GM19455 (cell line): ENCODE data around the gene MYT1.
A peak's percentile ranks its signal among the peaks of the same experiment; 100 is the strongest.
"Not testable (repeated sequence)": the region's sequence is repeated elsewhere in the genome, so short reads cannot be mapped to it uniquely, and the experiment has no call there.

Source experiments
- ATAC-seq: cut with Tn5 transposase; IDR thresholded peaks from one replicate; pipeline ENCODE4 v1.9.1; 2021; ENCODE audit not compliant: unreplicated experiment

Gene MYT1

GRCh38 chr20:64258071-64258823, 94.0 kb downstream of the MYT1 start:
- ATAC-seq: no peak

GRCh38 chr20:64260239-64260638, 96.0 kb downstream of the MYT1 start:
- ATAC-seq: no peak

- ATAC-seq: no peak
Measured at GRCh38 chr20:64261138-64261537, 96.9 kb downstream of the MYT1 start.

GRCh38 chr20:64264091-64264490, 99.8 kb downstream of the MYT1 start:
- no peak for ATAC-seq

GRCh38 chr20:64265201-64265600, 100.9 kb downstream of the MYT1 start:
- no peak for ATAC-seq

GRCh38 chr20:64266988-64267387, 102.7 kb downstream of the MYT1 start:
- ATAC-seq: no peak

GRCh38 chr20:64268174-64268573, 103.9 kb downstream of the MYT1 start:
- ATAC-seq: no peak

- ATAC-seq: no peak
Measured at GRCh38 chr20:64269604-64270411, 105.6 kb downstream of the MYT1 start.

- ATAC-seq: no peak
Measured at GRCh38 chr20:64271636-64272035, 107.4 kb downstream of the MYT1 start.

GRCh38 chr20:64273109-64273508, 108.9 kb downstream of the MYT1 start:
- ATAC-seq: no peak

GRCh38 chr20:64276817-64277216, 112.6 kb downstream of the MYT1 start:
- ATAC-seq: no peak

- no peak for ATAC-seq
Measured at GRCh38 chr20:64277571-64278316, 113.5 kb downstream of the MYT1 start.

GRCh38 chr20:64278317-64278681, 114.0 kb downstream of the MYT1 start:
- ATAC-seq: no peak

GRCh38 chr20:64279826-64280459, 115.7 kb downstream of the MYT1 start:
- no peak for ATAC-seq

- no peak for ATAC-seq
Measured at GRCh38 chr20:64280460-64280843, 116.2 kb downstream of the MYT1 start.

- no peak for ATAC-seq
Measured at GRCh38 chr20:64283646-64284045, 119.4 kb downstream of the MYT1 start.

- ATAC-seq: peak; percentile 92
Measured at GRCh38 chr20:64285579-64286446, 121.6 kb downstream of the MYT1 start.

- not testable (repeated sequence) for ATAC-seq
Measured at GRCh38 chr20:64286447-64287263, 122.4 kb downstream of the MYT1 start.

GRCh38 chr20:64287264-64287590, 123.0 kb downstream of the MYT1 start:
- not testable (repeated sequence) for ATAC-seq
